Measurements from ENCODE around the gene CNTNAP2. TPM values are rescaled to one million over a fixed set of nuclear protein-coding genes. Genes with fewer than 3 reads are reported as not detected.

CNTNAP2 gene
- total RNA-seq, 2 donors from 2014 or later, result 4.4 to 8.5 TPM

DNA sequence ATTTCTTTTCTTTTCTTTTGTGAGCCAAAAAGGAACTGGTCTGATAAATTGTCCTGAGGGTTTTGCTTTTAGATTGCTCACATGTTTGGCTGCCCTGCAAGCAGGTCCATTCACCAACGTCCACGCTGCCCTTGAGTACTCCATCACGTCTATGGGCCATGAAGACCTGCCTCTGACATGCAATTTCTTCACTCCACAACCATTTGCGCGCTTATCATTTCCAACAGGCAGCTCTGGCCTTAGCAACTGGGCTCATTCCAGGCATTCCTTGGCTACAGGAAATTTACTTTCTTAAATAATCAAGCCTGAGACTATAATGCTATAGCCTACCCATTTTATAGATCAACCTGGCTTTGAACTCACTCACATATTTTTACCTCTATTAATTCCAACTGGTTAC, 2065.7 kb downstream of the CNTNAP2 start:
- no peak overlapping the region for H3K9ac ChIP-seq (ENCODE audit: low read depth in 2 of 2, low read length in 2 of 2)
- H3K36me3 ChIP-seq, result no peaks in the 10 kb centered on the region
- intact Hi-C loops (cut with DNase I), result no loop called here
- H3K4me1 ChIP-seq, result no peaks in the 10 kb centered on the region
- no peaks in the 10 kb centered on the region for H3K9me3 ChIP-seq
- H3K27me3 ChIP-seq, result no peaks in the 10 kb centered on the region
- H3K4me3 ChIP-seq, result no peak overlapping the region
- no peak for TF ChIP-seq CTCF (IDR thresholded peaks at IDR 0.05)
- H3K27ac ChIP-seq, result no peak overlapping the region
- DNase-seq, result no peak

GRCh38 chr7:148185041-148185440, 2068.4 kb downstream of the CNTNAP2 start:
- no peak overlapping the region for H3K27ac ChIP-seq
- H3K36me3 ChIP-seq, result no peaks in the 10 kb centered on the region
- H3K9ac ChIP-seq (ENCODE audit: low read depth in 2 of 2, low read length in 2 of 2), result no peak overlapping the region
- intact Hi-C loops (cut with DNase I), result no loop called here
- H3K4me1 ChIP-seq, result no peaks in the 10 kb centered on the region
- DNase-seq, result no peak
- no peaks in the 10 kb centered on the region for H3K9me3 ChIP-seq
- TF ChIP-seq CTCF (IDR thresholded peaks at IDR 0.05), result no peak
- H3K27me3 ChIP-seq, result no peaks in the 10 kb centered on the region
- H3K4me3 ChIP-seq, result no peak overlapping the region

DNA sequence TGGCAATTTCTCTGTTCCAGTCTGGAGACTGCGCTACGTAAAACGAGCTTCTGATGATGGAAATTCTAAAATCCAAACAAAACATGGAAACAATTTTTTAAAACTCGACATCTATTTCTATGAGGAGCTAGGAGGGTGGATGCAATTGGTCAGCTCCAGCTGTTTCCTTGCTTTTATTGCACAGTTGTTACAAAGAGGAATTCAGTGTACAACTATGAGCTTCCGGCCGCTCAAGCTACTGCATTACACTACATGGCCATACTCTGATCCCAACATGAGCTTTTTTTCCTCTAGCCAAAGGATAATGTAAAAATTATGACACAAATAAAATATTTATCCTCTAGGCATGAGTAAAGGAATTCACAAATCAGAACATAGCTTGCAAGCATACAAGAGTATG, 2070.9 kb downstream of the CNTNAP2 start:
- intact Hi-C loops (cut with DNase I), result no loop called here
- Histone ChIP-seq H3K9ac (ENCODE audit: low read depth in 2 of 2, low read length in 2 of 2) (no peak overlapping the region), H3K36me3 (no peaks in the 10 kb centered on the region), H3K27me3 (no peaks in the 10 kb centered on the region), H3K9me3 (no peaks in the 10 kb centered on the region), H3K4me1 (no peaks in the 10 kb centered on the region), H3K4me3 (no peak overlapping the region), H3K27ac (no peak overlapping the region)
- DNase-seq, result no peak
- TF ChIP-seq CTCF (IDR thresholded peaks at IDR 0.05), result no peak

- intact Hi-C loops (cut with DNase I), result no loop called here
- no peak for TF ChIP-seq CTCF (IDR thresholded peaks at IDR 0.05)
- no peak overlapping the region for H3K9ac ChIP-seq (ENCODE audit: low read depth in 2 of 2, low read length in 2 of 2)
- H3K4me1 ChIP-seq, result no peaks in the 10 kb centered on the region
- no peaks in the 10 kb centered on the region for H3K9me3 ChIP-seq
- no peak overlapping the region for H3K27ac ChIP-seq
- no peak overlapping the region for H3K4me3 ChIP-seq
- H3K36me3 ChIP-seq, result no peaks in the 10 kb centered on the region
- no peaks in the 10 kb centered on the region for H3K27me3 ChIP-seq
- DNase-seq, result no peak
These were observed 2074.9 kb downstream of the CNTNAP2 start for GRCh38 chr7:148191391-148192065.

GRCh38 chr7:148192491-148192890, 2075.9 kb downstream of the CNTNAP2 start:
- H3K27ac ChIP-seq, result no peak overlapping the region
- TF ChIP-seq CTCF (IDR thresholded peaks at IDR 0.05), result no peak
- intact Hi-C loops (cut with DNase I), result no loop called here
- H3K36me3 ChIP-seq, result no peaks in the 10 kb centered on the region
- no peak overlapping the region for H3K4me3 ChIP-seq
- H3K27me3 ChIP-seq, result no peaks in the 10 kb centered on the region
- H3K4me1 ChIP-seq, result no peaks in the 10 kb centered on the region
- DNase-seq, result no peak
- H3K9ac ChIP-seq (ENCODE audit: low read depth in 2 of 2, low read length in 2 of 2), result no peak overlapping the region
- no peaks in the 10 kb centered on the region for H3K9me3 ChIP-seq
